PC-3 (cell line): ENCODE measurements around the gene SERGEF. TPM values are rescaled to one million over a fixed set of nuclear protein-coding genes. Genes with fewer than 3 reads are reported as not detected.

Source experiments
- ATAC-seq: fragments of 200-7000 bp; cut with Tn5 transposase; 2 replicates; pipeline ENCODE4 v1.9.1; 2020; ENCODE audit warnings: mild to moderate bottlenecking, moderate library complexity
- BruUV-seq: library from RNA; stranded (reverse); fragments of 400-500 nt; replicated peaks from 2 replicates; lab custom pipeline; 2021; lab: Mats Ljungman, UMichigan
- CTCF ChIA-PET: fragments of 300-600 bp; sonication (Branson Sonifier 250); formaldehyde crosslinking; loops from one replicate; lab custom pipeline; 2022; ENCODE audit warnings: antibody characterized with exemption; lab: Charles Lee
- POLR2A ChIA-PET: fragments of 300-600 bp; sonication (Branson Sonifier 250); formaldehyde crosslinking; loops from one replicate; lab custom pipeline; 2022; ENCODE audit warnings: antibody characterized with exemption; ENCODE audit not compliant: unreplicated experiment; lab: Charles Lee
- DNase-seq: peaks from one replicate; pipeline ENCODE4 v3.0.0-alpha.2; 2015
- H2AFZ ChIP-seq: fragments of 300-600 bp; sonication (generic); 2 replicates; pipeline ENCODE4 v1.6.0; 2016; ENCODE audit warnings: antibody characterized with exemption, low read length
- H3F3A ChIP-seq: fragments of 300-600 bp; sonication (generic); one replicate; pipeline ENCODE4 v1.6.0; 2017; ENCODE audit warnings: antibody characterized with exemption, low read length, control low read depth, mild to moderate bottlenecking; ENCODE audit not compliant: unreplicated experiment
- H3K27ac ChIP-seq: fragments of 300-600 bp; sonication (generic); 2 replicates; pipeline ENCODE4 v1.5.1; 2016; ENCODE audit warnings: mild to moderate bottlenecking, low read length
- H3K27me3 ChIP-seq: fragments of 300-600 bp; sonication (generic); 2 replicates; pipeline ENCODE4 v1.6.1; 2016; ENCODE audit warnings: low read length, mixed read lengths
- H3K36me3 ChIP-seq: fragments of 300-600 bp; sonication (generic); 2 replicates; pipeline ENCODE4 v1.6.1; 2016; ENCODE audit warnings: low read depth, mixed run types, low read length, mixed read lengths
- H3K4me1 ChIP-seq: fragments of 300-600 bp; sonication (generic); 2 replicates; pipeline ENCODE4 v1.5.1; 2016; ENCODE audit warnings: low read length; ENCODE audit not compliant: insufficient read depth
- H3K4me2 ChIP-seq: fragments of 300-600 bp; sonication (generic); 2 replicates; pipeline ENCODE4 v1.6.0; 2016; ENCODE audit warnings: low read length
- H3K4me3 ChIP-seq: fragments of 300-600 bp; sonication (generic); 2 replicates; pipeline ENCODE4 v1.5.1; 2016; ENCODE audit warnings: mild to moderate bottlenecking, low read length, mixed read lengths
- H3K79me2 ChIP-seq: fragments of 300-600 bp; sonication (generic); 2 replicates; pipeline ENCODE4 v1.6.1; 2017; ENCODE audit warnings: low read length, mixed read lengths
- H3K9ac ChIP-seq: fragments of 300-600 bp; sonication (generic); 2 replicates; pipeline ENCODE4 v1.6.0; 2016; ENCODE audit warnings: mild to moderate bottlenecking, low read length
- H3K9me2 ChIP-seq: fragments of 300-600 bp; sonication (generic); replicated peaks from 2 replicates; pipeline ENCODE4 v1.6.1; 2016; ENCODE audit warnings: mixed run types, low read length, mixed read lengths
- H3K9me3 ChIP-seq: fragments of 300-600 bp; sonication (generic); 2 replicates; pipeline ENCODE4 v1.6.1; 2016; ENCODE audit warnings: low read length, mixed read lengths
- H4K20me1 ChIP-seq: fragments of 300-600 bp; sonication (generic); 2 replicates; pipeline ENCODE4 v1.6.1; 2016; ENCODE audit warnings: low read length, mixed read lengths
- CTCF ChIP-seq: fragments of 300-600 bp; sonication (generic); conservative IDR thresholded peaks from 2 replicates; pipeline ENCODE4 v1.5.1; 2017; ENCODE audit warnings: antibody characterized with exemption, low read depth, mild to moderate bottlenecking, low read length
- EZH2 ChIP-seq: fragments of 300-600 bp; sonication (generic); IDR thresholded peaks from one replicate; pipeline ENCODE4 v1.6.1; 2017; ENCODE audit warnings: antibody characterized with exemption, mild to moderate bottlenecking, low read length; ENCODE audit not compliant: unreplicated experiment
- EZH2phosphoT487 ChIP-seq: fragments of 300-600 bp; sonication (generic); IDR thresholded peaks from 2 replicates; pipeline ENCODE4 v1.6.1; 2018; ENCODE audit warnings: mild to moderate bottlenecking, antibody characterized with exemption, low read length, borderline replicate concordance
- intact Hi-C: fragments of 100-400 bp; cut with micrococcal nuclease; formaldehyde crosslinking; loops from 2 replicates; pipeline ENCODE4 v1.9.0; 2023
- total RNA-seq: library from RNA; depleted of rRNA; stranded (reverse); fragments of >200 nt; gene quantifications from 2 replicates; pipeline ENCODE4 v1.2.3, GENCODE V29; 2014

SERGEF gene
- total RNA-seq, 1 experiment from 2014 or later = 13.7 TPM

- Histone ChIP-seq H3K9me2 (no peaks in the 10 kb centered on the region), H3K9me3 (no peaks in the 10 kb centered on the region), H3K4me1 (no peaks in the 10 kb centered on the region), H3F3A (no peaks in the 10 kb centered on the region), H3K36me3 (no peaks in the 10 kb centered on the region), H4K20me1 (no peaks in the 10 kb centered on the region), H3K79me2 (no peaks in the 10 kb centered on the region), H3K27me3 (peaks cover 16% of the 10 kb centered on the region; the same call in 1 of the 2 replicates), H3K4me3 (no peak overlapping the region), H3K9ac (no peak overlapping the region), H3K27ac (no peak overlapping the region), H2AFZ (no peak overlapping the region), H3K4me2 (no peak overlapping the region)
- no TSS peak for BruUV-seq
- CTCF ChIA-PET = no interaction called here
- intact Hi-C loops = no loop called here
- no peak for ATAC-seq
- no peak for TF ChIP-seq CTCF
- TF ChIP-seq EZH2phosphoT487 = no peak
- no peak for TF ChIP-seq EZH2
- POLR2A ChIA-PET = no interaction called here
- no peak for DNase-seq
Observed at GRCh38 chr11:18027475-18027874, 14.6 kb upstream of the SERGEF start.

- Histone ChIP-seq H3K9me3 (no peaks in the 10 kb centered on the region), H2AFZ (no peak overlapping the region), H3F3A (no peaks in the 10 kb centered on the region), H4K20me1 (no peaks in the 10 kb centered on the region), H3K79me2 (no peaks in the 10 kb centered on the region), H3K4me3 (no peak overlapping the region), H3K27ac (no peak overlapping the region), H3K4me2 (no peak overlapping the region), H3K9ac (no peak overlapping the region), H3K4me1 (no peaks in the 10 kb centered on the region), H3K27me3 (peaks cover 8% of the 10 kb centered on the region; the same call in 1 of the 2 replicates), H3K9me2 (no peaks in the 10 kb centered on the region), H3K36me3 (no peaks in the 10 kb centered on the region)
- BruUV-seq = no TSS peak
- intact Hi-C loops = no loop called here
- no peak for TF ChIP-seq EZH2phosphoT487
- TF ChIP-seq CTCF = no peak
- no peak for TF ChIP-seq EZH2
- CTCF ChIA-PET = no interaction called here
- DNase-seq (no peak), ATAC-seq (no peak)
- POLR2A ChIA-PET = no interaction called here
Observed at GRCh38 chr11:18022419-18022818, 9.6 kb upstream of the SERGEF start.

GRCh38 chr11:18019650-18020049 is 6.8 kb upstream of the SERGEF start:
- no peaks in the 10 kb centered on the region for H3K36me3 ChIP-seq
- H2AFZ ChIP-seq = no peak overlapping the region
- ATAC-seq (no peak), DNase-seq (no peak)
- no peaks in the 10 kb centered on the region for H3F3A ChIP-seq
- CTCF ChIA-PET = no interaction called here
- no peaks in the 10 kb centered on the region for H3K9me2 ChIP-seq
- intact Hi-C loops = no loop called here
- no peaks in the 10 kb centered on the region for H4K20me1 ChIP-seq
- no peak overlapping the region for H3K4me2 ChIP-seq
- H3K79me2 ChIP-seq = no peaks in the 10 kb centered on the region
- no peaks in the 10 kb centered on the region for H3K9me3 ChIP-seq
- no peak overlapping the region for H3K9ac ChIP-seq
- no peaks in the 10 kb centered on the region for H3K4me1 ChIP-seq
- 0 out of 2 replicates have a peak, but pooled peaks cover 4% of the 10 kb centered on the region for H3K27me3 ChIP-seq
- H3K27ac ChIP-seq = no peak overlapping the region
- BruUV-seq = no TSS peak
- TF ChIP-seq EZH2phosphoT487 (no peak), EZH2 (no peak), CTCF (no peak)
- POLR2A ChIA-PET = no interaction called here
- no peak overlapping the region for H3K4me3 ChIP-seq
